ENCODE results near the gene FOXM1.
A peak's percentile ranks its signal among the peaks of the same experiment; 100 is the strongest.

Gene FOXM1

GRCh38 chr12:2890388-2891239 is 13.6 kb upstream of the FOXM1 start, which contains the start of gene TULP3:
TULP3 (plus strand) TSS chr12:2890891; CDS start chr12:2890948, 57 bp downstream.
- Histone ChIP-seq H3K27me3 (ENCODE audit: insufficient read depth, low read length, poor library complexity) (no peaks in the 10 kb centered on the region), H3K23ac (ENCODE audit: low read length) (peak within 1 kb of the TSS; percentile 37), H3K4me1 (ENCODE audit: control insufficient read depth, low read depth, low read length) (no peaks in the 10 kb centered on the region), H2BK15ac (replicated peaks; ENCODE audit: low read depth) (no peak within 1 kb of the TSS), H3K4me2 (ENCODE audit: low read length) (peak within 1 kb of the TSS; percentile 69), H3K36me3 (ENCODE audit: control insufficient read depth, insufficient read depth, low read length) (peaks cover 6% of the 10 kb centered on the region), H2AK5ac (ENCODE audit: low read length) (no peak within 1 kb of the TSS), H3K9ac (ENCODE audit: low read length) (peak within 1 kb of the TSS; percentile 86), H3K4ac (ENCODE audit: low read depth, low read length) (peak within 1 kb of the TSS; percentile 25), H3K4me3 (ENCODE audit: low read length) (peak within 1 kb of the TSS; percentile 71), H3K79me2 (ENCODE audit: control insufficient read depth, insufficient read depth, low read length) (peaks cover 2% of the 10 kb centered on the region), H3K79me1 (ENCODE audit: low read length) (peaks cover 2% of the 10 kb centered on the region), H4K5ac (ENCODE audit: low read length) (no peak within 1 kb of the TSS), H3K27ac (ENCODE audit: low read depth, low read length) (peak within 1 kb of the TSS; percentile 52), H2BK5ac (ENCODE audit: low read length) (peak within 1 kb of the TSS; percentile 56), H2BK120ac (ENCODE audit: low read depth, low read length) (no peak within 1 kb of the TSS), H3K56ac (ENCODE audit: low read length) (peak within 1 kb of the TSS; percentile 91), H3K18ac (ENCODE audit: low read length) (peak within 1 kb of the TSS; percentile 44), H4K8ac (ENCODE audit: low read depth, low read length) (no peak within 1 kb of the TSS)
- peak; percentile 99 for DNase-seq
- no CpG with 5 or more reads among the region's 83 CpGs for WGBS (ENCODE audit: extremely low coverage, insufficient coverage, low lambda C conversion rate)

- Histone ChIP-seq H2BK120ac (ENCODE audit: low read depth, low read length) (no peak overlapping the region), H2BK5ac (ENCODE audit: low read length) (peak overlapping the region; percentile 56), H3K79me2 (ENCODE audit: control insufficient read depth, insufficient read depth, low read length) (no peaks in the 10 kb centered on the region), H3K79me1 (ENCODE audit: low read length) (no peaks in the 10 kb centered on the region), H3K23ac (ENCODE audit: low read length) (peak overlapping the region; percentile 11), H3K4me2 (ENCODE audit: low read length) (peak overlapping the region; percentile 69), H3K27me3 (ENCODE audit: insufficient read depth, low read length, poor library complexity) (no peaks in the 10 kb centered on the region), H3K18ac (ENCODE audit: low read length) (no peak overlapping the region), H3K9ac (ENCODE audit: low read length) (peak overlapping the region; percentile 84), H3K4me3 (ENCODE audit: low read length) (peak overlapping the region; percentile 34), H2AK5ac (ENCODE audit: low read length) (no peak overlapping the region), H4K5ac (ENCODE audit: low read length) (no peak overlapping the region), H3K56ac (ENCODE audit: low read length) (peak overlapping the region; percentile 81), H3K27ac (ENCODE audit: low read depth, low read length) (no peak overlapping the region), H3K36me3 (ENCODE audit: control insufficient read depth, insufficient read depth, low read length) (peaks cover 6% of the 10 kb centered on the region), H3K4me1 (ENCODE audit: control insufficient read depth, low read depth, low read length) (no peaks in the 10 kb centered on the region), H4K8ac (ENCODE audit: low read depth, low read length) (no peak overlapping the region), H3K4ac (ENCODE audit: low read depth, low read length) (peak overlapping the region; percentile 25), H2BK15ac (replicated peaks; ENCODE audit: low read depth) (no peak overlapping the region)
- DNase-seq, result no peak
- WGBS (ENCODE audit: extremely low coverage, insufficient coverage, low lambda C conversion rate), result no CpG with 5 or more reads among the region's 10 CpGs
These were observed 13.0 kb upstream of the FOXM1 start for GRCh38 chr12:2890001-2890387.

GRCh38 chr12:2886768-2887450 is 9.9 kb upstream of the FOXM1 start:
- Histone ChIP-seq H3K18ac (ENCODE audit: low read length) (no peak overlapping the region), H3K9ac (ENCODE audit: low read length) (no peak overlapping the region), H4K5ac (ENCODE audit: low read length) (no peak overlapping the region), H2BK15ac (replicated peaks; ENCODE audit: low read depth) (no peak overlapping the region), H3K4ac (ENCODE audit: low read depth, low read length) (no peak overlapping the region), H3K4me1 (ENCODE audit: control insufficient read depth, low read depth, low read length) (no peaks in the 10 kb centered on the region), H3K27me3 (ENCODE audit: insufficient read depth, low read length, poor library complexity) (no peaks in the 10 kb centered on the region), H3K79me1 (ENCODE audit: low read length) (no peaks in the 10 kb centered on the region), H3K4me2 (ENCODE audit: low read length) (no peak overlapping the region), H4K8ac (ENCODE audit: low read depth, low read length) (no peak overlapping the region), H3K27ac (ENCODE audit: low read depth, low read length) (no peak overlapping the region), H3K79me2 (ENCODE audit: control insufficient read depth, insufficient read depth, low read length) (no peaks in the 10 kb centered on the region), H2BK5ac (ENCODE audit: low read length) (no peak overlapping the region), H2AK5ac (ENCODE audit: low read length) (no peak overlapping the region), H3K36me3 (ENCODE audit: control insufficient read depth, insufficient read depth, low read length) (peaks cover 6% of the 10 kb centered on the region), H2BK120ac (ENCODE audit: low read depth, low read length) (no peak overlapping the region), H3K56ac (ENCODE audit: low read length) (no peak overlapping the region), H3K23ac (ENCODE audit: low read length) (no peak overlapping the region), H3K4me3 (ENCODE audit: low read length) (no peak overlapping the region)
- no peak for DNase-seq
- no CpG with 5 or more reads among the region's 10 CpGs for WGBS (ENCODE audit: extremely low coverage, insufficient coverage, low lambda C conversion rate)

DNA sequence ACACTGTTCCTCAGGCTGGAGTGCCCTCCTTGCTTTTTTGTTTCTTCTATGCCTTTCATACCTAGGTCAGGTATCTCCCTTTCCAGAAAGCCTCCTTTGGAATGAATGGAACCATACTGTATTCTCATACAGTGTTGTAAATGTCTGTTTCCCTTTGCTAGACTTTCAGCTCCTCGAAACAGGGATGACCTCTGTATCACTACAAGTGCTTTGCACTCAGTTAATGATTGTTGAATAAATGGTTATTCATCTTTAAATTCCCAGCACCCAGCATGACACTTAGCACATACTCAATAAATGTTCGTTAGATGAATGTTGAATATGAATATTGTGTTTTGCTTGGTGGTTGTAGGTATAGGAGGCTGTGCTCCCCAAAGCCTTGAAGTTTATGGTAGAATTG is 7.8 kb upstream of the FOXM1 start:
- Histone ChIP-seq H3K4me2 (ENCODE audit: low read length) (no peak overlapping the region), H4K8ac (ENCODE audit: low read depth, low read length) (no peak overlapping the region), H3K4me3 (ENCODE audit: low read length) (no peak overlapping the region), H3K4me1 (ENCODE audit: control insufficient read depth, low read depth, low read length) (no peaks in the 10 kb centered on the region), H3K27me3 (ENCODE audit: insufficient read depth, low read length, poor library complexity) (no peaks in the 10 kb centered on the region), H3K4ac (ENCODE audit: low read depth, low read length) (no peak overlapping the region), H4K5ac (ENCODE audit: low read length) (no peak overlapping the region), H2BK5ac (ENCODE audit: low read length) (no peak overlapping the region), H3K23ac (ENCODE audit: low read length) (no peak overlapping the region), H3K36me3 (ENCODE audit: control insufficient read depth, insufficient read depth, low read length) (peaks cover 6% of the 10 kb centered on the region), H2BK120ac (ENCODE audit: low read depth, low read length) (no peak overlapping the region), H3K9ac (ENCODE audit: low read length) (no peak overlapping the region), H3K27ac (ENCODE audit: low read depth, low read length) (no peak overlapping the region), H3K79me2 (ENCODE audit: control insufficient read depth, insufficient read depth, low read length) (peaks cover 5% of the 10 kb centered on the region), H3K79me1 (ENCODE audit: low read length) (peaks cover 2% of the 10 kb centered on the region), H3K18ac (ENCODE audit: low read length) (no peak overlapping the region), H2BK15ac (replicated peaks; ENCODE audit: low read depth) (no peak overlapping the region), H3K56ac (ENCODE audit: low read length) (no peak overlapping the region), H2AK5ac (ENCODE audit: low read length) (no peak overlapping the region)
- DNase-seq, result no peak
- WGBS (ENCODE audit: extremely low coverage, insufficient coverage, low lambda C conversion rate), result no CpG with 5 or more reads among the region's 2 CpGs

DNA sequence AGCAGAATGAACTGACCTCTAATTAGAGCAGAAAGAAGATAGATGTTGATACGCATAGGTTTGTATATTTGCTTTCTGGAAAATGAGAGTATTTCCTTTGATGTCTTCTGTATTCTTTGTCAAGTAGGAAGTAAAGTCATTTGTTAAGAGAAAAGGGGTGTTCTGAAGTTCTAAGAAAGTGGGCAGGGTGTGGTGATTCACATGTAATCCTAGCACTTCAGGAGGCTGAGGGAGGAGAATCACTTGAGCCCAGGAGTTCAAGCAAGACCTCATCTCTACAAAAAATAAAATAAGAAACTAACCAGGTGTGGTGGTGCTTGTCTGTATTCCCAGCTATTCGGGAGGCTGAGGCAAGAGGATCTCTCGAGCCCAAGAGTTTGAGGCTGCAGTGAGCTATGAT is 2.9 kb upstream of the FOXM1 start:
- no peak overlapping the region for H2BK5ac ChIP-seq (ENCODE audit: low read length)
- no peak overlapping the region for H4K5ac ChIP-seq (ENCODE audit: low read length)
- no peak overlapping the region for H3K9ac ChIP-seq (ENCODE audit: low read length)
- no peak overlapping the region for H3K18ac ChIP-seq (ENCODE audit: low read length)
- no peak overlapping the region for H2BK15ac ChIP-seq (replicated peaks; ENCODE audit: low read depth)
- no peak overlapping the region for H4K8ac ChIP-seq (ENCODE audit: low read depth, low read length)
- H3K79me1 ChIP-seq (ENCODE audit: low read length), result peaks cover 13% of the 10 kb centered on the region
- no CpG with 5 or more reads among the region's 3 CpGs for WGBS (ENCODE audit: extremely low coverage, insufficient coverage, low lambda C conversion rate)
- H3K4ac ChIP-seq (ENCODE audit: low read depth, low read length), result no peak overlapping the region
- H3K4me2 ChIP-seq (ENCODE audit: low read length), result no peak overlapping the region
- H2AK5ac ChIP-seq (ENCODE audit: low read length), result no peak overlapping the region
- H2BK120ac ChIP-seq (ENCODE audit: low read depth, low read length), result no peak overlapping the region
- peaks cover 2% of the 10 kb centered on the region for H3K4me1 ChIP-seq (ENCODE audit: control insufficient read depth, low read depth, low read length)
- no peak overlapping the region for H3K4me3 ChIP-seq (ENCODE audit: low read length)
- no peaks in the 10 kb centered on the region for H3K27me3 ChIP-seq (ENCODE audit: insufficient read depth, low read length, poor library complexity)
- no peak overlapping the region for H3K56ac ChIP-seq (ENCODE audit: low read length)
- DNase-seq, result no peak
- peaks cover 30% of the 10 kb centered on the region for H3K79me2 ChIP-seq (ENCODE audit: control insufficient read depth, insufficient read depth, low read length)
- no peak overlapping the region for H3K27ac ChIP-seq (ENCODE audit: low read depth, low read length)
- no peak overlapping the region for H3K23ac ChIP-seq (ENCODE audit: low read length)
- H3K36me3 ChIP-seq (ENCODE audit: control insufficient read depth, insufficient read depth, low read length), result no peaks in the 10 kb centered on the region
